ENCODE measurements around the gene ZNF311. TPM values are rescaled to one million over a fixed set of nuclear protein-coding genes. Genes with fewer than 3 reads are reported as not detected.

ZNF311 gene
- polyA plus RNA-seq, 1 experiment, result 0.77 TPM

DNA sequence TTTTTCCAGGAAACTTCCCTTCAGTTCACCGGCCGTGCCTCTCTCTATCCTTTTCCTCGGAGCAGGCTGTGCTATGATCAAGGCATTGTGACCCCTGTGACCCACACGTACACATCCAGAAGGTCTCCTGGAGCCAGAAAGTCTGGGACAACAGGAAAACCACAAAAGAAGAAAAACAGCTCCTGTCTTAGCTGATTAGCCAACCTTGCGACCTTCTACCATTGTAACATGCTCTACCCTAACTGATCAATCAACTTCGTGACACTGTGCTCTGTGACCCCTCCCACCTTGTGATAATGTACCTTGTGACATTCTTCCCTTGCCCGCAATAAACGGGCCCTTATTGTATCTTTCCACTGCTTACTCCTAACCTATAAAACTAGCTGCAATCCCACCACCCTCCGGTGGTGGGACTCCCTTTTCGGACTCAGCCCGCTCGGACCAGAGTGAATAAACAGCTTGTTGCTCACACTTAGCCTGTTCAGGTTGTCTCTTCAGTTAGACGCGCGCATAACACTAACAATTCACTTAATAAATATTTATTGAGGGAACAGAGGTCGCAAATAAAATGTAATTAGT, 24.2 kb downstream of the ZNF311 start:
- peak; percentile 55 for DNase-seq (ENCODE audit: low read depth, low spot score)
- no peaks in the 10 kb centered on the region for H3K27me3 ChIP-seq (ENCODE audit: control insufficient read depth, insufficient read depth, low read length)
- peak overlapping the region; percentile 40 for H3K27ac ChIP-seq (ENCODE audit: low read depth, low read length)
- CTCF ChIA-PET, result interaction anchor here (1.0 to 1.5 kb wide), 9 partner anchors 11 to 631 kb away, joined by 3 to 7 read pairs (median 4); no protein-coding TSS in a partner anchor
- H3K9me3 ChIP-seq (ENCODE audit: control insufficient read depth, insufficient read depth, low read length), result peaks cover 5% of the 10 kb centered on the region; the same call in 1 of the 2 replicates
- TF ChIP-seq, protein P1, sequence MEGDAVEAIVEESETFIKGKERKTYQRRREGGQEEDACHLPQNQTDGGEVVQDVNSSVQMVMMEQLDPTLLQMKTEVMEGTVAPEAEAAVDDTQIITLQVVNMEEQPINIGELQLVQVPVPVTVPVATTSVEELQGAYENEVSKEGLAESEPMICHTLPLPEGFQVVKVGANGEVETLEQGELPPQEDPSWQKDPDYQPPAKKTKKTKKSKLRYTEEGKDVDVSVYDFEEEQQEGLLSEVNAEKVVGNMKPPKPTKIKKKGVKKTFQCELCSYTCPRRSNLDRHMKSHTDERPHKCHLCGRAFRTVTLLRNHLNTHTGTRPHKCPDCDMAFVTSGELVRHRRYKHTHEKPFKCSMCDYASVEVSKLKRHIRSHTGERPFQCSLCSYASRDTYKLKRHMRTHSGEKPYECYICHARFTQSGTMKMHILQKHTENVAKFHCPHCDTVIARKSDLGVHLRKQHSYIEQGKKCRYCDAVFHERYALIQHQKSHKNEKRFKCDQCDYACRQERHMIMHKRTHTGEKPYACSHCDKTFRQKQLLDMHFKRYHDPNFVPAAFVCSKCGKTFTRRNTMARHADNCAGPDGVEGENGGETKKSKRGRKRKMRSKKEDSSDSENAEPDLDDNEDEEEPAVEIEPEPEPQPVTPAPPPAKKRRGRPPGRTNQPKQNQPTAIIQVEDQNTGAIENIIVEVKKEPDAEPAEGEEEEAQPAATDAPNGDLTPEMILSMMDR (IDR thresholded peaks at IDR 0.05; ENCODE audit: low read depth, low read length), result peak; percentile 59
- POLR2A ChIA-PET, result interaction anchor here (0.6 to 1.0 kb wide), 4 partner anchors 29 to 86 kb away, joined by 3 to 6 read pairs (median 4); partner anchors contain the start of gene TRIM27
- peak overlapping the region; percentile 61 for H3K4me3 ChIP-seq (ENCODE audit: low read depth, low read length)

DNA sequence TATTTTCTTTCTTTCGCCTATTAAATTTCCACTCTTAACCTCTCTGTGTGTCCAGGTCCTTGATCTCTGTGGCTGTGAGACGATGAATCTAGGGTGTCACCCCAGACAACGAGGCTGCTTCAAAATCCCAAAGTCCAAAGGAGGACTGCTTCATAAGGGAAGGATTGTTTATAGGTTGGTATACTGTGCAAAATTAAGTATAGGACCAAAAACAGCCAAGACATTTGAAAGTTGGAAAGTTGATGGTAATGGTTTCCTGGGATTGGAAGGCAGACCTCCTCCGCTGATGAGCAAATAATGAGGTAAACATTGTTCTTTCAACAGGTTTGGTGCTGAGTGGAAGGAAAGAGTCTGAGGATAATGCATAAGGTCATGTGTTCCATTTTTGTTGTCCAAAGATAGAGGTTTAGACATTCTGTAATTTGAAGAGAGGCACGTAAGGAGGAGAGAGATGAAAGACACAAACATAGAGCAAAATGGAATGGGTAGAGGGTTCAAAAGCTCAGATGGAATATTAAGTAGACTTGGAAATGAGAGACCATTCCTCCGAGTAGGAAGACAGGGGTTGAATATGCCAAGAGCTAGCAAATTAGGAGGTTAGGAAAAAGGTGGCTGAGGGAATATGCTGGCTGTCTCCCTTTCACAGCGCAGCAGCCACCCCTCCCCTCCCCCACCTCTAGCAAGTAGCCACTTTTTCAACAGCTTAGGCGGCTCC, 24.8 kb downstream of the ZNF311 start:
- ChIA-PET CTCF (interaction anchor here (0.7 to 1.5 kb wide), 8 partner anchors 10 to 632 kb away, joined by 3 to 7 read pairs (median 4); no protein-coding TSS in a partner anchor), POLR2A (interaction anchor here (0.7 to 1.0 kb wide), 2 partner anchors 28 to 56 kb away, joined by 3 to 5 read pairs; partner anchors contain the start of gene TRIM27)
- DNase-seq (ENCODE audit: low read depth, low spot score), result no peak
- H3K27ac ChIP-seq (ENCODE audit: low read depth, low read length), result peak overlapping the region; percentile 40
- peak overlapping the region; percentile 61 for H3K4me3 ChIP-seq (ENCODE audit: low read depth, low read length)
- no peaks in the 10 kb centered on the region for H3K27me3 ChIP-seq (ENCODE audit: control insufficient read depth, insufficient read depth, low read length)
- TF ChIP-seq, protein P1 (IDR thresholded peaks at IDR 0.05; ENCODE audit: low read depth, low read length), result no peak
- H3K9me3 ChIP-seq (ENCODE audit: control insufficient read depth, insufficient read depth, low read length), result peaks cover 5% of the 10 kb centered on the region; the same call in 1 of the 2 replicates

DNA sequence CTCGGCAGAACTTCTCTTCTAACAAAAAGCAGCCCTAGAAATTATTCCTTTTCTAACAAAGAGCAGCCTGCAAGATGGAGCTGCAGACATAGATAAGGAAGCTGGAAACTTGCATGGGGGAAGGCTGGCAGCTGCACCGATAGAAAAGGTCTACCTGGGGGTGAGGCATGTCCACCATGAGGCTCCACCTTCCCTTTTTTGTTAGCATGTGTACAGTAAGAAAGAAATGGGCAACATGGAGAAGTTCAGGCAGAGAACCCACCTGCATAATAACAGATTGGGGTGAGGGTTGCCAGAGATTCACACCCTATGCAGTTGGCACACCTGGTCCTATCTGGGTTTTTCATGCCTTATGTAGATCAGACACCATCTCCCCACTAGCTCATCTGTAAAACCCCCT, 25.4 kb downstream of the ZNF311 start:
- ChIA-PET CTCF (interaction anchor here (0.7 kb wide), 1 partner anchor 83 kb away, joined by 4 read pairs; no protein-coding TSS in a partner anchor), POLR2A (no interaction called here)
- no peak for DNase-seq (ENCODE audit: low read depth, low spot score)

DNA sequence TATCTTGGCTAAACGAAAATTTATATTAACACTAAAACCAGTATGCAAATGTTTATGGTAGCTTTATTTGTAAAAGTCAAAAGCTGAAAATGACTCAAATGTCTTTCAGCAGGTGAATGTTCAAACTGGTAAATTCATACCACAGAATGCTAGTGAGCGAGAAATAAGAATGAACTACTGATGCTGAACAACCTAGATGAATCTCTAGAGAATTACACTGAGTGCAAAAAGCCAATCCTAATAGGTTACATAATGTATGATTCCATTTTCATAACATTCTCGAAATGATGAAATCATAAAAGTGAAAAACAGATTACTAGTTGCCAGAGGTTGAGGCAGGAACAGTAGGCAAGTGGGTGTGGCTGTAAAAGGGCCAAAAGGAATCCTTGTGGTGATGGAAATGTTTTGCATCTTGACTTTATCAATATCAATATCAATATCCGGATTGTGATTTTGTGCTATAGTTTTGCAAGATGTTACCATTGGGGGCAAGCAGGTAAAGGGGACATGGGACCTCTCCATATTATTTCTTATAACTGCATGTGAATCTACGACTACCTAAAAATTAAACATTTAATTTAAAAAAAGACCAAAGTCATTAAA, 26.1 kb downstream of the ZNF311 start:
- POLR2A ChIA-PET, result no interaction called here
- Histone ChIP-seq H3K9me3 (ENCODE audit: control insufficient read depth, insufficient read depth, low read length) (peaks cover 5% of the 10 kb centered on the region; the same call in 1 of the 2 replicates), H3K27ac (ENCODE audit: low read depth, low read length) (no peak overlapping the region), H3K27me3 (ENCODE audit: control insufficient read depth, insufficient read depth, low read length) (no peaks in the 10 kb centered on the region), H3K4me3 (ENCODE audit: low read depth, low read length) (no peak overlapping the region)
- CTCF ChIA-PET, result interaction anchor here (0.7 kb wide), 1 partner anchor 82 kb away, joined by 4 read pairs; no protein-coding TSS in a partner anchor
- no peak for DNase-seq (ENCODE audit: low read depth, low spot score)
- TF ChIP-seq, protein P1 (IDR thresholded peaks at IDR 0.05; ENCODE audit: low read depth, low read length), result no peak

More for the DNA sequence above, 25.4 kb downstream of the ZNF311 start:
- H3K27me3 ChIP-seq (ENCODE audit: control insufficient read depth, insufficient read depth, low read length), result no peaks in the 10 kb centered on the region
- no peak overlapping the region for H3K27ac ChIP-seq (ENCODE audit: low read depth, low read length)
- TF ChIP-seq, protein P1 (IDR thresholded peaks at IDR 0.05; ENCODE audit: low read depth, low read length), result no peak
- peaks cover 5% of the 10 kb centered on the region; the same call in 1 of the 2 replicates for H3K9me3 ChIP-seq (ENCODE audit: control insufficient read depth, insufficient read depth, low read length)
- no peak overlapping the region for H3K4me3 ChIP-seq (ENCODE audit: low read depth, low read length)

Measured in AG04450 (cell line).